GM10266 (cell line): ENCODE data around the gene SH3BP5.
A peak's percentile ranks its signal among the peaks of the same experiment; 100 is the strongest.

ENCODE experiments used
- DNase-seq: peaks from one replicate; pipeline ENCODE4 v3.0.0; 2012; ENCODE audit errors: extremely low spot score
- TF ChIP-seq, protein P1 (sequence below): IDR thresholded peaks from 2 replicates; pipeline ENCODE4 v1.5.1; 2012; ENCODE audit warnings: mild to moderate bottlenecking, low read depth; ENCODE audit not compliant: control insufficient read depth, insufficient read depth; ENCODE audit errors: missing control alignments

SH3BP5 gene

DNA sequence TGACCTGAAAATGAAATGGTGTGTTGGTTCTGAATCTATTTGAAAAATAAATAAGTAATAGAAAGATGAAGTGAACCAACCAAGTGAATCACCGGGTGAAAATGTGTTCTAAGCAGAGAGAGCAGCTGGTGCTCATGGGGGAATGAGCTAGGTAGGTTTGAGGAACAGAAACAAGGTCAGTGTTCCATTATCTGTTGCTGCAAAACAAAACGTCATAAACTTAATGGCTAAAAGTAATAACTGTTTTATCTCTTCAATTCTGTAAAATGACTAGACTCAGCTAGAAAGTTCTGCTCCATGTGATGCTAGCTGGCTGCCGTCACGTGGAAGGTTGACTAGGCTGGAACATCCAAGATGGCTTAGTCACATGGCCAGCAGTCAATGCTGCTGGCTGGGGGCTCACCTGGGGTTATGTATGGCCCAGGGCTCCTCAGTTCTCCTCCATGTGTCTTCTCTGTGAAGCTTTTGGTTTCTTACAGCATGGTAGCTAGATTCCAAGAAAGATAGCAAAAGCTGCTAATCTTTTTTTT is 13.3 kb upstream of the SH3BP5 start:
- peak; percentile 53 for DNase-seq
- TF ChIP-seq, protein P1, sequence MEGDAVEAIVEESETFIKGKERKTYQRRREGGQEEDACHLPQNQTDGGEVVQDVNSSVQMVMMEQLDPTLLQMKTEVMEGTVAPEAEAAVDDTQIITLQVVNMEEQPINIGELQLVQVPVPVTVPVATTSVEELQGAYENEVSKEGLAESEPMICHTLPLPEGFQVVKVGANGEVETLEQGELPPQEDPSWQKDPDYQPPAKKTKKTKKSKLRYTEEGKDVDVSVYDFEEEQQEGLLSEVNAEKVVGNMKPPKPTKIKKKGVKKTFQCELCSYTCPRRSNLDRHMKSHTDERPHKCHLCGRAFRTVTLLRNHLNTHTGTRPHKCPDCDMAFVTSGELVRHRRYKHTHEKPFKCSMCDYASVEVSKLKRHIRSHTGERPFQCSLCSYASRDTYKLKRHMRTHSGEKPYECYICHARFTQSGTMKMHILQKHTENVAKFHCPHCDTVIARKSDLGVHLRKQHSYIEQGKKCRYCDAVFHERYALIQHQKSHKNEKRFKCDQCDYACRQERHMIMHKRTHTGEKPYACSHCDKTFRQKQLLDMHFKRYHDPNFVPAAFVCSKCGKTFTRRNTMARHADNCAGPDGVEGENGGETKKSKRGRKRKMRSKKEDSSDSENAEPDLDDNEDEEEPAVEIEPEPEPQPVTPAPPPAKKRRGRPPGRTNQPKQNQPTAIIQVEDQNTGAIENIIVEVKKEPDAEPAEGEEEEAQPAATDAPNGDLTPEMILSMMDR, result no peak

GRCh38 chr3:15345066-15345607 is 12.8 kb upstream of the SH3BP5 start:
- no peak for DNase-seq

GRCh38 chr3:15342945-15343344 is 10.6 kb upstream of the SH3BP5 start:
- TF ChIP-seq, protein P1, result no peak

More at GRCh38 chr3:15345066-15345607, 12.8 kb upstream of the SH3BP5 start:
- TF ChIP-seq, protein P1, result no peak

GRCh38 chr3:15342246-15342645 is 9.9 kb upstream of the SH3BP5 start:
- TF ChIP-seq, protein P1, result no peak
- DNase-seq, result no peak

More at GRCh38 chr3:15342945-15343344, 10.6 kb upstream of the SH3BP5 start:
- DNase-seq, result no peak

- DNase-seq, result no peak
- TF ChIP-seq, protein P1, result no peak
Observed at GRCh38 chr3:15341030-15341726, 8.8 kb upstream of the SH3BP5 start.

DNA sequence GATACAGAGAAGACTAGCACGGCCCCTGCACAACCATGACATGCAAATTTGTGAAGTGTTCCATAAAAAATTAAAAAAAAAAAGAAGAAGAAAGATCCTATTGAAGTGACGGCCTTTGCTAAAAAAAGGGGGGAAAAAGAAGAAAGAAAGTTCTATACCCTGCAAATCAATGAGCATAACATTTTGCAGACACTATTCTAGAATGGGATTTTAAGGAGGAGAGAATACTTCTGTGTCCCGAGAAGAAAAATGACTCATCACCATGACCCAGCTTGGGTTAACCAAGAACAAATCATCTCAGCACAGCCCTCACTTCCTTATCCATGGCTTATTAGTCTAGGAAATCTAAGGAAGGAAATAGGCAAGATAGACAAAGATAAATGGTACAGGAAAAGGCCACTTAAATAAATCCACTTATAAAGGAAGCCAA is 7.4 kb upstream of the SH3BP5 start:
- TF ChIP-seq, protein P1, result no peak
- DNase-seq, result no peak

- TF ChIP-seq, protein P1, result no peak
- DNase-seq, result no peak
Observed at GRCh38 chr3:15339001-15339400, 6.6 kb upstream of the SH3BP5 start.
